H1 (cell line): Measurements from ENCODE around the gene C10orf95.

Source experiments
- ATF3 ChIP-seq: IDR thresholded peaks from 2 replicates; pipeline ENCODE4 v1.6.1; 2011; ENCODE audit warnings: low read depth, mild to moderate bottlenecking, low read length; ENCODE audit not compliant: insufficient read depth
- CTCF ChIP-seq, 3 experiments: IDR thresholded peaks; 1 replicate in 2 of 3; 2 replicates in 1 of 3; pipeline versions ENCODE4 v1.5.1 to v1.6.1; 2011; ENCODE audit warnings: low read length in 3 of 3, mild to moderate bottlenecking in 3 of 3, inconsistent platforms in 2 of 3, low read depth in 1 of 3, moderate library complexity in 1 of 3; ENCODE audit not compliant: insufficient read depth in 1 of 3; ENCODE audit errors: control extremely low read depth in 1 of 3
- GABPA ChIP-seq: IDR thresholded peaks from 2 replicates; pipeline ENCODE4 v1.6.1; 2011; ENCODE audit warnings: mild to moderate bottlenecking, low read length, moderate library complexity, borderline replicate concordance; ENCODE audit not compliant: insufficient read depth
- SRF ChIP-seq: IDR thresholded peaks from 2 replicates; pipeline ENCODE4 v1.6.1; 2011; ENCODE audit warnings: mild to moderate bottlenecking, low read depth, low read length, moderate library complexity
- USF2 ChIP-seq: IDR thresholded peaks from 2 replicates; pipeline ENCODE4 v1.6.1; 2011; ENCODE audit warnings: low read length, improper control_type of control experiment

GRCh38 chr10:102475451-102476040 lies 24.2 kb upstream of the C10orf95 start:
- TF ChIP-seq ATF3 (no peak), USF2 (no peak), SRF (no peak), GABPA (no peak), CTCF (IDR thresholded peaks at IDR 0.05; ENCODE audit: control extremely low read depth in 1 of 3, insufficient read depth in 1 of 3, low read depth in 1 of 3, low read length in 3 of 3) (no peak)
